CD4-positive, alpha-beta T cell treated with Interleukin-12 subunit alpha and Interleukin-12 subunit beta, for 1 hour (primary cell): ENCODE results near the gene PTGDR2.
A peak's percentile ranks its signal among the peaks of the same experiment; 100 is the strongest.

Source experiments
- DNase-seq: peaks from one replicate; pipeline ENCODE4 v3.0.0-alpha.2; 2020

The PTGDR2 gene

GRCh38 chr11:60855726-60856633, at the start of gene PTGDR2:
TSS of gene PTGDR2 (minus strand) at chr11:60855950. CDS start at chr11:60853722, 2,228 bp downstream.
- DNase-seq: no peak

GRCh38 chr11:60905047-60905446, 49.3 kb upstream of the PTGDR2 start:
- no peak for DNase-seq

GRCh38 chr11:60902625-60903024, 46.9 kb upstream of the PTGDR2 start:
- no peak for DNase-seq

GRCh38 chr11:60900673-60901404, 45.1 kb upstream of the PTGDR2 start:
- no peak for DNase-seq

- no peak for DNase-seq
These were observed 44.2 kb upstream of the PTGDR2 start for GRCh38 chr11:60899977-60900376.

GRCh38 chr11:60899046-60899936, 43.5 kb upstream of the PTGDR2 start:
- DNase-seq: peak; percentile 60

GRCh38 chr11:60897496-60897895, 41.7 kb upstream of the PTGDR2 start:
- no peak for DNase-seq

GRCh38 chr11:60895687-60896086, 39.9 kb upstream of the PTGDR2 start:
- DNase-seq: no peak

- no peak for DNase-seq
These were observed 35.5 kb upstream of the PTGDR2 start for GRCh38 chr11:60891103-60891741.

DNA sequence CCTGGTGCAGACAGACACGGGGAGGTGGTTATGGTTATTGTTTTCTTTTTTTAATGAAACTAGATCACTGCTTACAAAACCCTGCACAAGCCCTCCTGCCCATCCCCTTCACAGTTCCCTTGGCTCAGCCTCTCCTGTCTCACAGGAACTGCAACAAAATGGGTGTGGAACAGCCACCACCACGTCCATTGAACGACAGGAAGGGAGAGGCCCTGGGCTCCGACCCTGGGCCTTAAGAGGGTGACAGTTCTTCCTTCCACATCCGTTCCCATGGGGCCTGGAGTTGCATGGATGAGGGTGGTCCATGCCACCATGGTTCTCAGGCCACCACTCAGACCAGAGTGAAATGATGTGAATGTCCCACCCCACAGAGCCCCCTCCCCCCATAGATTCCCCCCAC, 34.9 kb upstream of the PTGDR2 start:
- no peak for DNase-seq

GRCh38 chr11:60889869-60890311, 34.1 kb upstream of the PTGDR2 start:
- no peak for DNase-seq

DNA sequence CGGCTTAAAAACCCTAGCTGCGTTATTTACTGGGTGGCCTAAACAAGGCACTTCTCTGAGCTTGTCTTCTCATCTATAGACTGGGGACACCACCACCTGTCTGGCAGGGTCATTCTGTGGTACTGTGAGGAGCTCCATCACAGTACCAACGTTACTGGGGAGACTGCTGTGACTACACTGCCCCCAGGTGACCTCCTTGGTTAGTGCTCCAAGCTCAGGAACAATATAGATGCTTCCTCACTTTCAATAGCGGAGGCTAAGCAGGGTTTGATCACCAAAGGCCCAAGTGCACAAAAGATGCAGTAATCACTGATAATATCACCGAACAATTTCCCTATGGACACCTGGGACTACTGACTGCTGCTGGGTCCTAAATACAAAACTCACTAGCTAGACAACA, 31.8 kb upstream of the PTGDR2 start:
- DNase-seq: peak; percentile 45

DNA sequence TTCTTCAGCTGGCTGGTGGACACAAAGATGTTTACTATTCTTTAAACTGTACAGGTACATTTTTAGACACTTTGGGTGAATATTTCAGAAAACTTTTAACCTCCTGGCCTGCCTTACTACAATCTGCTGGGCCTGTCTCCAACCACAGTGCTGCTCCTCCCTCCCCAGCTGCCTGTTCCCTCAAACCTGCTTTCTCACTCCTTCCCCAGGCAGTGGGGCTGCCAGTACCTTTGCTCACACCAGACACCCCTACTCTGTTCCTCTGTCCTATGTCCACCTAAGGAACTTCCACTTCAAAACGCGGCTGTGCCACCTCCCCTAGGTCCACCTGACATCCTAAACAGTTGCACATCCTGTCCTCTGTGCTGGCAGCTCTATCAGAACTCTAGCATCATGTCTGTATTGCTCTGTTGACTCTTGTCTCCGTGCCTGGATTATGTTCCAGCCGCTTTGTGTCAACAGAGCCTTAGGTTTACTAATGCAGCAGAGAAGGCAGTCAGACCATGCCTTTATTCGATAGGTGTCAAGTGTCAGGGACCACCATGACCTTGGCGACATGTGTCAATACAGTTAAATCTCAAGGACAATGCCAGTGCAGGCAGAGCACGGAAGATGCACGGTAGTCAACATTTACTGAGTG, 25.0 kb upstream of the PTGDR2 start:
- DNase-seq: no peak

- no peak for DNase-seq
These were observed 24.3 kb upstream of the PTGDR2 start for GRCh38 chr11:60879971-60880588.

DNA sequence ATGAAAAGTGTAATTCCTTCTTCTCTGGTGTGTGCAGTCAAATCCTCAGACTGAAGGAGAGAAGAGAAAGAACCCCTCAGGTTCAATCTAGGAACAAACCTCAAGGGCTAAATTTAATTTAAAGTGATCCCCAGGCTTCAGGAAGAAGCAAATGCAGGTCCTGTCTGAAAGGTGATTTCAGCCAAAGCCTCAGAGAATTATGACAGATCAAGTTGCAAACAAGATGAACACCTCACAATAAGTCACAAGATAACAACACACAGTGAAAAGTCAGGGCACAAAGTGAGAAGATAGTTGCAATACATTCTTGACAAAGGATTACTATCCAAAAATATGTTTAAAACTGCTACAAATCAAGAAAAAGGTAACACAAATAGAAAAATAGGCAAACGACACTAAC, 23.4 kb upstream of the PTGDR2 start:
- DNase-seq: no peak

GRCh38 chr11:60878245-60879101, 22.7 kb upstream of the PTGDR2 start:
- DNase-seq: no peak

DNA sequence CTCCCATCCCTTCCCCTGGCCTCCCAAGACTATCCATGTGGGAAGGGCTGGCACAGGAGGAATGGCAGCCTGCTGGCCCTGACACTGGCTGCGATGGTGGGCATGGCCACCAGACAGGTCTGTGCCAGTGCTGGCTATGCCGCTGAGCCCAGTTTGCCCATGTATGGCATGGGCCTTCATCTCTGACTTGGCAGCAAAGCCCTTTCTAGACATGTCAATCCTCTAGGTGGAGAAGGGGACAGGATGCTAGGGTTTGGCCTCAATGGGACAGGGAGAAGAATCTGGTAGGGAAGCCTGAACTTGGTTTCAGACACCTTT, 20.4 kb upstream of the PTGDR2 start:
- no peak for DNase-seq

DNA sequence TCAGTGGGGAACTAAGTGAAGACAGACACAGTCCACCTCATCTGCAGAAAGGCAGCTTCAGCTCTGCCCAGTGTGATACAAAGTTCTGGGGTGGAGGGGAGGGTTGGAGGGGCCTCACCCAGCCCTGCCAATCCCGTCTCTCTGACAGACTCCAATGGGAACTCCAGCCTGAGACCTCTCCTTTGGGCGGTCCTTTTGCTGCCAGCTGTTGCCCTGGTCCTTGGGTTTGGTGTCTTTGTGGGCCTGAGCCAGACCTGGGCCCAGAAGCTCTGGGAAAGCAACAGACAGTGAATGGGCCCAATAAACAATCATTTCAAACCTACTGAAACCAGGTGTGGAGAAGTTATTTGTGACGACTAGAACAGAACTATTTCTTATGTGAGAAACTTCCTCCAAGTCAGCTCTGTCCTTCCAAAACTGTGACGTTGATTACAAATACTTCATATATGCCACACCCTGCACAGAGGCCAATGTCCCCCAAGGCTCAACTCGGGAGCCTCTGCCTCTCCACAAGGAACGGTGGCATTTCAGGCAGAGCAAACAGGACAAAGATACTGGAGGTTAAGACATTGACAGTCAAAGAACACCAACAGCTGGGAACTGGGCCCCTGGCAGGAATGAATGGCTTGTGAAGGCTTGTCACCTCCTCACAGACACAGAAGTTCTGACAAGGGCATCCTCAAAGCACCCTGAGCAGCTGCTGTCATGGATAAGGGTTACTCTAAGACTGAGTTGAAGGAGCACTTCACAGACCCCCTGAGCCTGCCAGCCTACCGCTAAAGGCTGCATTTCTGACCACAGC, 19.8 kb upstream of the PTGDR2 start:
- DNase-seq: no peak
